ENCODE data around the gene CNPY1. TPM values are rescaled to one million over a fixed set of nuclear protein-coding genes. Genes with fewer than 3 reads are reported as not detected.

CNPY1 gene
- total and polyA plus RNA-seq, 2 donors (not counting 1 experiment from before 2014, with no cell fraction given) = not detected

DNA sequence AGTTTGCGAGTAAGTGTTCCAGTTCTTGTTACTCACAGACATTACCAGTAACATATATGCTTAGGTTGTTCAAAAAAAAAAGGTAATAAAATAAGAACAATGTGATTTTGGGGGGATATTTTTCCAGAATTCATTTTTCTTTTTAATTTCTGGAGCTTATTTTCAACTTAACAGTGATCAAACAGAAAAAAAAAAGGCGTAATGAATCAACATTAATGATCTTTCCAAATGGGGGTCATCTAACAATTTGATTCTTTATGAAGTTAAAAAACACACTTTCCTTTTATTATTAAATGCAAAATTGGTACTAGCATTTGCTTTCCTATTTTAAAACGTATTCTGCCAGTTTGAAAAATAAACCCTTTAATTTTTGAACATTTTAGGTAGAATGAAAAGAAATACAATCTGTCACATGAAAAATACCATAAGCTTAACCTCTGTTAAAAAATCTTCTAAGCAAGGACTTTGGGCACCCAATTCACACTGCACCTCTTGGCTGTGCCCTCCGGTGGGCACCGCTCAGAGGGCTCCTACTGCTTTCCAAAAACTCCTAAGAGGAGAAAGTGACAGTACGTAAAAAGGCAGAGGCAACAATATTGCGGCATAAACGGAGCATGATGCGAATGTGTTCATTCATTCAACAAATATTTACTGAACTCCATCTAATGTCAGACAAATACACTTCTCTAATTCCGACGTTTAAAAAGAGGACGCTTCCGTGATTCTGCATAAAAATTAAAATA, 32.6 kb downstream of the CNPY1 start:
- Histone ChIP-seq H3K36me3 (replicated peaks in 1 of 2; ENCODE audit: control extremely low read depth in 1 of 2, control insufficient read depth in 1 of 2, extremely low read depth in 1 of 2, insufficient read depth in 2 of 2, low read length in 1 of 2) (no peaks in the 10 kb centered on the region), H3K27ac (ENCODE audit: low read length in 2 of 2) (no peak overlapping the region), H3K9ac (ENCODE audit: low read length) (no peak overlapping the region), H3K4me2 (replicated peaks; ENCODE audit: low read depth, low read length, poor library complexity, severe bottlenecking) (no peak overlapping the region), H3K4me1 (ENCODE audit: control insufficient read depth in 2 of 2, insufficient read depth in 2 of 2, low read length in 2 of 2) (peaks cover 12 to 17% of the 10 kb centered on the region in 2 donors), H4K20me1 (ENCODE audit: control insufficient read depth, insufficient read depth, low read length, poor library complexity, severe bottlenecking) (no peaks in the 10 kb centered on the region), H3K27me3 (replicated peaks in 1 of 4; ENCODE audit: control extremely low read depth in 1 of 4, control insufficient read depth in 3 of 4, insufficient read depth in 4 of 4, low read length in 3 of 4) (peaks cover 2 to 43% (median 38%) of the 10 kb centered on the region in 4 experiments), H3K4me3 (ENCODE audit: control extremely low read depth in 1 of 5, extremely low read depth in 1 of 5, insufficient read depth in 1 of 5, low read depth in 2 of 5, low read length in 4 of 5) (no peak overlapping the region), H2AFZ (ENCODE audit: insufficient read depth, low read depth, low read length, poor library complexity, severe bottlenecking) (no peak overlapping the region), H3K79me2 (ENCODE audit: control insufficient read depth, insufficient read depth, low read length) (no peaks in the 10 kb centered on the region), H3K9me3 (ENCODE audit: control extremely low read depth in 1 of 3, control insufficient read depth in 2 of 3, insufficient read depth in 1 of 3, low read length in 2 of 3) (peaks cover under 1 to 14% (median 2%) of the 10 kb centered on the region in 3 donors)
- intact Hi-C loops (cut with micrococcal nuclease) = loop anchor here (2.0 kb wide), 1 partner anchor 19 kb away; no protein-coding TSS in a partner anchor
- TF ChIP-seq EZH2 (IDR thresholded peaks at IDR 0.05; ENCODE audit: borderline replicate concordance, insufficient read depth, low read depth, low read length, poor library complexity, severe bottlenecking) (no peak), CTCF (IDR thresholded peaks at IDR 0.05) (no peak)
- H3K27ac Mint-ChIP-seq = no peak overlapping the region
- H3K9me3 Mint-ChIP-seq (ENCODE audit: insufficient read depth) = no peaks in the 10 kb centered on the region
- 86% methylated on average over 6 of the region's 13 CpGs for WGBS (ENCODE audit: insufficient coverage)
- POLR2A ChIA-PET = no interaction called here
- CTCF ChIA-PET = interaction anchor here (1.6 kb wide), 1 partner anchor 135 kb away, joined by 4 read pairs; no protein-coding TSS in a partner anchor
- no peak for DNase-seq
- no peak for ATAC-seq (ENCODE audit: low read depth)
- H3K4me3 Mint-ChIP-seq = no peak overlapping the region
- peaks cover 11% of the 10 kb centered on the region for H3K4me1 Mint-ChIP-seq
- H3K27me3 Mint-ChIP-seq = peaks cover 71% of the 10 kb centered on the region

- H3K4me2 ChIP-seq (replicated peaks; ENCODE audit: low read depth, low read length, poor library complexity, severe bottlenecking) = no peak overlapping the region
- TF ChIP-seq CTCF (IDR thresholded peaks at IDR 0.05) (no peak), EZH2 (IDR thresholded peaks at IDR 0.05; ENCODE audit: borderline replicate concordance, insufficient read depth, low read depth, low read length, poor library complexity, severe bottlenecking) (no peak)
- ATAC-seq (ENCODE audit: low read depth) = no peak
- DNase-seq = no peak
- ChIA-PET CTCF (interaction anchor here (1.6 kb wide), 1 partner anchor 133 kb away, joined by 4 read pairs; no protein-coding TSS in a partner anchor), POLR2A (no interaction called here)
- peaks cover 2 to 14% (median 7%) of the 10 kb centered on the region in 3 donors for H3K9me3 ChIP-seq (ENCODE audit: control extremely low read depth in 1 of 3, control insufficient read depth in 2 of 3, insufficient read depth in 1 of 3, low read length in 2 of 3)
- H4K20me1 ChIP-seq (ENCODE audit: control insufficient read depth, insufficient read depth, low read length, poor library complexity, severe bottlenecking) = no peaks in the 10 kb centered on the region
- intact Hi-C loops (cut with micrococcal nuclease) = loop anchor here (2.0 kb wide), 1 partner anchor 20 kb away; no protein-coding TSS in a partner anchor
- no peak overlapping the region for H3K27ac Mint-ChIP-seq
- no peak overlapping the region for H3K4me3 Mint-ChIP-seq
- peaks cover 69% of the 10 kb centered on the region for H3K27me3 Mint-ChIP-seq
- no peaks in the 10 kb centered on the region for H3K36me3 ChIP-seq (replicated peaks in 1 of 2; ENCODE audit: control extremely low read depth in 1 of 2, control insufficient read depth in 1 of 2, extremely low read depth in 1 of 2, insufficient read depth in 2 of 2, low read length in 1 of 2)
- H3K4me3 ChIP-seq (ENCODE audit: control extremely low read depth in 1 of 5, extremely low read depth in 1 of 5, insufficient read depth in 1 of 5, low read depth in 2 of 5, low read length in 4 of 5) = no peak overlapping the region
- H3K27me3 ChIP-seq (replicated peaks in 1 of 4; ENCODE audit: control extremely low read depth in 1 of 4, control insufficient read depth in 3 of 4, insufficient read depth in 4 of 4, low read length in 3 of 4) = peaks cover 2 to 54% (median 47%) of the 10 kb centered on the region in 4 experiments
- no CpG with 5 or more reads among the region's 4 CpGs for WGBS (ENCODE audit: insufficient coverage)
- no peak overlapping the region for H2AFZ ChIP-seq (ENCODE audit: insufficient read depth, low read depth, low read length, poor library complexity, severe bottlenecking)
- no peak overlapping the region for H3K9ac ChIP-seq (ENCODE audit: low read length)
- no peaks in the 10 kb centered on the region for H3K79me2 ChIP-seq (ENCODE audit: control insufficient read depth, insufficient read depth, low read length)
- no peaks in the 10 kb centered on the region for H3K9me3 Mint-ChIP-seq (ENCODE audit: insufficient read depth)
- H3K4me1 ChIP-seq (ENCODE audit: control insufficient read depth in 2 of 2, insufficient read depth in 2 of 2, low read length in 2 of 2) = peaks cover 12 to 22% of the 10 kb centered on the region in 2 donors
- H3K27ac ChIP-seq (ENCODE audit: low read length in 2 of 2) = no peak overlapping the region
- peaks cover 11% of the 10 kb centered on the region for H3K4me1 Mint-ChIP-seq
Observed at GRCh38 chr7:155512246-155512887, 34.0 kb downstream of the CNPY1 start.
